Caco-2 (cell line): ENCODE data around the gene P2RX2. TPM values are rescaled to one million over a fixed set of nuclear protein-coding genes. Genes with fewer than 3 reads are reported as not detected.
"Not testable (repeated sequence)": the region's sequence is repeated elsewhere in the genome, so short reads cannot be mapped to it uniquely, and the experiment has no call there.

ENCODE experiments used
- BruUV-seq: library from RNA; stranded (reverse); fragments of 400-500 nt; replicated peaks from 2 replicates; lab custom pipeline; 2021; lab: Mats Ljungman, UMichigan
- CTCF ChIA-PET: fragments of 300-600 bp; sonication (Branson Sonifier 250); formaldehyde crosslinking; loops from one replicate; lab custom pipeline; 2022; ENCODE audit warnings: antibody characterized with exemption; lab: Charles Lee
- POLR2A ChIA-PET: fragments of 300-600 bp; sonication (Branson Sonifier 250); formaldehyde crosslinking; loops from one replicate; lab custom pipeline; 2022; ENCODE audit warnings: antibody characterized with exemption; lab: Charles Lee
- DNase-seq, 2 experiments: peaks; one replicate each; pipeline versions ENCODE4 v3.0.0 to v3.0.0-alpha.2; 2020 to 2022
- H3K27me3 ChIP-seq: replicated peaks from 2 replicates; pipeline ENCODE4 v1.6.0; 2011; ENCODE audit warnings: low read length; ENCODE audit not compliant: control insufficient read depth, insufficient read depth
- H3K36me3 ChIP-seq: 2 replicates; pipeline ENCODE4 v1.5.1; 2011; ENCODE audit warnings: low read length; ENCODE audit not compliant: control insufficient read depth, insufficient read depth
- H3K4me1 ChIP-seq: fragments of 250-450 bp; sonication (Bioruptor Pico); 2 replicates; pipeline ENCODE4 v1.5.1; 2020; ENCODE audit warnings: mild to moderate bottlenecking
- H3K4me3 ChIP-seq: 2 replicates; pipeline ENCODE4 v1.5.1; 2011; ENCODE audit warnings: low read depth, mild to moderate bottlenecking, control low read depth, low read length
- H3K9me3 ChIP-seq: fragments of 250-450 bp; sonication (Bioruptor Pico); 2 replicates; pipeline ENCODE4 v1.5.1; 2020; ENCODE audit warnings: mild to moderate bottlenecking, moderate library complexity
- H3K27ac Mint-ChIP-seq: one replicate; pipeline ENCODE4 v1.8.0; 2022; ENCODE audit warnings: mixed read lengths; ENCODE audit not compliant: unreplicated experiment
- H3K27me3 Mint-ChIP-seq: one replicate; pipeline ENCODE4 v1.8.0; 2022; ENCODE audit warnings: mixed read lengths; ENCODE audit not compliant: insufficient read depth, unreplicated experiment
- H3K36me3 Mint-ChIP-seq: one replicate; pipeline ENCODE4 v1.8.0; 2022; ENCODE audit warnings: mild to moderate bottlenecking, mixed read lengths; ENCODE audit not compliant: insufficient read depth, unreplicated experiment
- H3K4me1 Mint-ChIP-seq: one replicate; pipeline ENCODE4 v1.8.0; 2022; ENCODE audit warnings: low read depth, mixed read lengths; ENCODE audit not compliant: unreplicated experiment
- H3K4me3 Mint-ChIP-seq: one replicate; pipeline ENCODE4 v1.8.0; 2022; ENCODE audit warnings: mild to moderate bottlenecking, moderate library complexity, mixed read lengths; ENCODE audit not compliant: unreplicated experiment
- H3K9me3 Mint-ChIP-seq: one replicate; pipeline ENCODE4 v1.8.0; 2022; ENCODE audit warnings: mixed read lengths; ENCODE audit not compliant: unreplicated experiment
- CTCF ChIP-seq, 2 experiments: fragments of 200-600 bp in 1 of 2; IDR thresholded peaks; 1 replicate in 1 of 2; 2 replicates in 1 of 2; pipeline versions ENCODE4 v1.5.1 to v1.8.0; 2011 to 2022; ENCODE audit warnings: antibody characterized with exemption in 1 of 2, control low read depth in 1 of 2, inconsistent platforms in 1 of 2, low read depth in 1 of 2, low read length in 1 of 2, mild to moderate bottlenecking in 1 of 2, moderate library complexity in 1 of 2; ENCODE audit not compliant: insufficient read depth in 1 of 2, severe bottlenecking in 1 of 2, unreplicated experiment in 1 of 2
- intact Hi-C: fragments of 100-400 bp; cut with micrococcal nuclease; formaldehyde crosslinking; loops from one replicate; pipeline ENCODE4 v1.10.0; 2022; ENCODE audit not compliant: unreplicated experiment
- total RNA-seq: library from RNA; stranded (reverse); gene quantifications from 2 replicates; pipeline ENCODE4 v1.2.3, GENCODE V29; 2022

P2RX2 gene
- total RNA-seq, 1 experiment from 2014 or later, result not detected

- H3K4me3 Mint-ChIP-seq, result no peak overlapping the region
- Histone ChIP-seq H3K9me3 (no peaks in the 10 kb centered on the region), H3K4me3 (no peak overlapping the region), H3K4me1 (peaks cover 14% of the 10 kb centered on the region), H3K36me3 (no peaks in the 10 kb centered on the region), H3K27me3 (no peaks in the 10 kb centered on the region)
- peaks cover 25% of the 10 kb centered on the region for H3K36me3 Mint-ChIP-seq
- peaks cover 10% of the 10 kb centered on the region for H3K27me3 Mint-ChIP-seq
- CTCF ChIA-PET, result no interaction called here
- TF ChIP-seq CTCF (IDR thresholded peaks at IDR 0.05; ENCODE audit: insufficient read depth in 1 of 2, low read depth in 1 of 2, low read length in 1 of 2, severe bottlenecking in 1 of 2, unreplicated experiment in 1 of 2), result no peak
- no peak for DNase-seq
- intact Hi-C loops, result no loop called here
- H3K4me1 Mint-ChIP-seq, result peaks cover 20% of the 10 kb centered on the region
- BruUV-seq, result no TSS peak
- POLR2A ChIA-PET, result no interaction called here
- H3K27ac Mint-ChIP-seq, result no peak overlapping the region
- peaks cover 11% of the 10 kb centered on the region for H3K9me3 Mint-ChIP-seq
Measured at GRCh38 chr12:132596016-132596415, 22.6 kb upstream of the P2RX2 start.

GRCh38 chr12:132597333-132598316 lies 21.0 kb upstream of the P2RX2 start:
- H3K4me3 Mint-ChIP-seq, result peak overlapping the region; percentile 92
- Histone ChIP-seq H3K27me3 (no peaks in the 10 kb centered on the region), H3K36me3 (no peaks in the 10 kb centered on the region), H3K4me3 (peak overlapping the region; percentile 44), H3K4me1 (peaks cover 15% of the 10 kb centered on the region), H3K9me3 (no peaks in the 10 kb centered on the region)
- peaks cover 11% of the 10 kb centered on the region for H3K9me3 Mint-ChIP-seq
- TF ChIP-seq CTCF (IDR thresholded peaks at IDR 0.05; ENCODE audit: insufficient read depth in 1 of 2, low read depth in 1 of 2, low read length in 1 of 2, severe bottlenecking in 1 of 2, unreplicated experiment in 1 of 2), result no peak
- H3K27me3 Mint-ChIP-seq, result peaks cover 8% of the 10 kb centered on the region
- ChIA-PET POLR2A (no interaction called here), CTCF (no interaction called here)
- no TSS peak for BruUV-seq
- H3K27ac Mint-ChIP-seq, result peak overlapping the region; percentile 63
- DNase-seq, result peak; percentile 70 to 72
- H3K4me1 Mint-ChIP-seq, result peaks cover 20% of the 10 kb centered on the region
- peaks cover 25% of the 10 kb centered on the region for H3K36me3 Mint-ChIP-seq
- intact Hi-C loops, result no loop called here

- peaks cover 10% of the 10 kb centered on the region; the same call in 1 of the 2 replicates for H3K4me1 ChIP-seq
- H3K9me3 ChIP-seq, intact Hi-C loops, H3K27me3 ChIP-seq, H3K4me3 Mint-ChIP-seq, H3K36me3 ChIP-seq, H3K4me3 ChIP-seq, H3K27ac Mint-ChIP-seq, POLR2A ChIA-PET, H3K27me3 Mint-ChIP-seq, BruUV-seq: not testable (repeated sequence)
- CTCF ChIA-PET, result interaction anchor here (0.7 to 1.0 kb wide), 3 partner anchors 15 to 161 kb away, joined by 3 to 4 read pairs (median 3); no protein-coding TSS in a partner anchor
- H3K36me3 Mint-ChIP-seq, result peaks cover 15% of the 10 kb centered on the region
- peak in 1 of 2 experiments; percentile 27 for DNase-seq
- peaks cover 11% of the 10 kb centered on the region for H3K4me1 Mint-ChIP-seq
- H3K9me3 Mint-ChIP-seq, result peaks cover 11% of the 10 kb centered on the region
Measured at GRCh38 chr12:132599502-132599901, 19.1 kb upstream of the P2RX2 start.
